HEK293T (cell line): ENCODE measurements around the gene SLC6A16.

ENCODE experiments used
- ARNT ChIP-seq: fragments of 450-650 bp; IDR thresholded peaks from 2 replicates; pipeline ENCODE4 v1.6.1; 2017; ENCODE audit warnings: mild to moderate bottlenecking
- BHLHE40 ChIP-seq: fragments of 450-650 bp; IDR thresholded peaks from 2 replicates; pipeline ENCODE4 v1.6.1; 2016; ENCODE audit warnings: mild to moderate bottlenecking, moderate library complexity, borderline replicate concordance
- ELF4 ChIP-seq: fragments of 450-650 bp; IDR thresholded peaks from 2 replicates; pipeline ENCODE4 v1.6.1; 2017; ENCODE audit warnings: antibody characterized with exemption
- FOXA1 ChIP-seq: fragments of 450-650 bp; IDR thresholded peaks from 2 replicates; pipeline ENCODE4 v1.6.1; 2016; ENCODE audit warnings: mild to moderate bottlenecking
- FOXK2 ChIP-seq: fragments of 450-650 bp; IDR thresholded peaks from 2 replicates; pipeline ENCODE4 v1.6.1; 2016; ENCODE audit warnings: mild to moderate bottlenecking
- FOXM1 ChIP-seq: fragments of 450-650 bp; IDR thresholded peaks from 2 replicates; pipeline ENCODE4 v1.6.1; 2017; ENCODE audit warnings: mild to moderate bottlenecking, borderline replicate concordance
- L3MBTL2 ChIP-seq: fragments of 450-650 bp; conservative IDR thresholded peaks from 2 replicates; pipeline ENCODE4 v1.6.1; 2016; ENCODE audit warnings: mild to moderate bottlenecking
- LEF1 ChIP-seq: fragments of 450-650 bp; IDR thresholded peaks from 2 replicates; pipeline ENCODE4 v1.6.1; 2017; ENCODE audit warnings: mild to moderate bottlenecking, borderline replicate concordance
- NFRKB ChIP-seq: fragments of 450-650 bp; IDR thresholded peaks from 2 replicates; pipeline ENCODE4 v1.6.1; 2016; ENCODE audit warnings: mild to moderate bottlenecking, moderate library complexity
- SP1 ChIP-seq: fragments of 450-650 bp; IDR thresholded peaks from 2 replicates; pipeline ENCODE4 v1.6.1; 2017
- TARDBP ChIP-seq: fragments of 450-650 bp; IDR thresholded peaks from 2 replicates; pipeline ENCODE4 v1.6.1; 2016
- ZNF384 ChIP-seq: fragments of 450-650 bp; IDR thresholded peaks from 2 replicates; pipeline ENCODE4 v1.6.1; 2016

- no peak for TF ChIP-seq L3MBTL2
- no peak for TF ChIP-seq FOXA1
- no peak for TF ChIP-seq FOXK2
- TF ChIP-seq ELF4 = no peak
- no peak for TF ChIP-seq NFRKB
- TF ChIP-seq LEF1 = no peak
- TF ChIP-seq ARNT = no peak
- TF ChIP-seq TARDBP = no peak
- no peak for TF ChIP-seq BHLHE40
- TF ChIP-seq FOXM1 = no peak
- TF ChIP-seq SP1 = no peak
- no peak for TF ChIP-seq ZNF384
Observed at GRCh38 chr19:49272204-49272603, 52.8 kb downstream of the SLC6A16 start.
